Thoracic aorta (tissue), 2 donors: ENCODE measurements around the gene SECISBP2L. TPM values are rescaled to one million over a fixed set of nuclear protein-coding genes. Genes with fewer than 3 reads are reported as not detected.

Experiments
- ATAC-seq: fragments of 150-250 bp; one replicate; pipeline ENCODE4 v1.8.0; 2017; ENCODE audit warnings: low read depth; ENCODE audit not compliant: insufficient number of reproducible peaks, low FRiP score
- DNase-seq: peaks from one replicate; pipeline ENCODE4 v3.0.0-alpha.2; 2020; ENCODE audit warnings: low spot score
- H3K27ac ChIP-seq, 2 donors: fragments of 200-600 bp; sonication (generic); 1 replicate in 1 of 2; 2 replicates in 1 of 2; pipeline ENCODE4 v1.5.1; 2016; ENCODE audit warnings: mild to moderate bottlenecking in 2 of 2, moderate library complexity in 2 of 2
- H3K27me3 ChIP-seq: fragments of 200-600 bp; sonication (generic); replicated peaks from 2 replicates; pipeline ENCODE4 v1.6.0; 2016; ENCODE audit warnings: mild to moderate bottlenecking; ENCODE audit not compliant: insufficient read depth
- H3K36me3 ChIP-seq: fragments of 200-600 bp; sonication (generic); one replicate; pipeline ENCODE4 v1.5.1; 2016
- H3K4me1 ChIP-seq, 2 donors: fragments of 200-600 bp; sonication (generic); 1 replicate in 1 of 2; 2 replicates in 1 of 2; pipeline versions ENCODE4 v1.5.1 to v1.6.0; 2016; ENCODE audit warnings: low read depth in 2 of 2, mild to moderate bottlenecking in 1 of 2; ENCODE audit not compliant: control insufficient read depth in 1 of 2
- H3K4me3 ChIP-seq: fragments of 200-600 bp; sonication (generic); 2 replicates; pipeline ENCODE4 v1.5.1; 2016; ENCODE audit warnings: mild to moderate bottlenecking
- H3K9me3 ChIP-seq: fragments of 200-600 bp; sonication (generic); 2 replicates; pipeline ENCODE4 v1.5.1; 2016
- CTCF ChIP-seq: fragments of 200-600 bp; sonication (generic); IDR thresholded peaks from one replicate; pipeline ENCODE4 v1.5.1; 2019; ENCODE audit warnings: antibody characterized with exemption
- total RNA-seq, 2 donors: library from RNA; depleted of rRNA; stranded (reverse); fragments of >200 nt; gene quantifications; one replicate each; pipeline versions ENCODE4 v1.1.0 to v1.2.3, GENCODE V29; 2016

The SECISBP2L gene
- total RNA-seq, 2 donors from 2014 or later: 34.9 to 55.2 TPM

GRCh38 chr15:49055630-49056029, 9.4 kb upstream of the SECISBP2L start:
- DNase-seq (no peak), ATAC-seq (no peak)
- no peaks in the 10 kb centered on the region for H3K36me3 ChIP-seq
- no peak overlapping the region for H3K4me3 ChIP-seq
- H3K27me3 ChIP-seq: no peaks in the 10 kb centered on the region
- H3K27ac ChIP-seq: no peak overlapping the region
- H3K4me1 ChIP-seq: peaks cover 0 to under 1% of the 10 kb centered on the region in 2 donors
- TF ChIP-seq CTCF: no peak
- no peaks in the 10 kb centered on the region for H3K9me3 ChIP-seq

DNA sequence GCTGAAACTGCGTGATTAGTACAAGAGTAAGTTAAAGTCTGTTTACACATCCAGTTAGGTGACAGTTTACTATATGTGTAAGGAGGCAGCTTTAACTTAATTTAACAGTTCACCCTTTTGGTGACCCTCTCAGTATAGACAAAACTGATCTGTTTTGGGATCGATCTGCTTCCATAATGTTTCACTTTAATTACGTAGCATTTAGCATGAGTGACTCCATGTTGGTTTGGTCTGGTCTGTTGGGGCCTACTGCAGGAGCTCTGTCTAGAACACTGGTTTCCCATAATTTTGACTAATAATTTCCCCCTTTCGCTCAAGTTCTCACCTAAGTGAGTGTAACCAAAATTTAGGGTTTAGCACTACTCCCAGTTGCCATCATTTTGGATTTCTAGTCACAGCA, 6.4 kb upstream of the SECISBP2L start:
- H3K27me3 ChIP-seq: no peaks in the 10 kb centered on the region
- no peaks in the 10 kb centered on the region for H3K4me1 ChIP-seq
- TF ChIP-seq CTCF: no peak
- H3K4me3 ChIP-seq: no peak overlapping the region
- ATAC-seq (no peak), DNase-seq (no peak)
- H3K9me3 ChIP-seq: no peaks in the 10 kb centered on the region
- H3K27ac ChIP-seq: no peak overlapping the region
- no peaks in the 10 kb centered on the region for H3K36me3 ChIP-seq

DNA sequence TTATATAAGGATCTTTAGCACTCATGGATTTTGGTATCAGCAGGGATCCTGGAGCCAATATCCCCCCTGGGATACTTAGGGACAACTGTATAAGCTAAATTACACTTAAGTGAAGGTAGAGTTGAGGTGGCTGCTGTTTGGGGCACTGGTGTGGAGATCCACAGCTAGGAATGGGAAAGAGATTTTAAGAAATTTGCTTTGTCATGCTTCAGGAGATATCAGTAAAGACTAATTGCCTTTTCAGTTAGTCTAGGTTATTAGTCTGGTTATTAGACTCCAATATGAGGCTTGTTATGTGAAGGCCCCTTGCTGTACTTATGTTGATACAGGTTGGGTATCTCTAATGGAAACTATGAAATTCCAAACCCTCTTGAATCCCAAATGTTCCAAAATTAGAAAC, 1.2 kb upstream of the SECISBP2L start:
- Histone ChIP-seq H3K9me3 (no peaks in the 10 kb centered on the region), H3K36me3 (no peaks in the 10 kb centered on the region), H3K27ac (no peak overlapping the region), H3K4me3 (no peak overlapping the region), H3K27me3 (no peaks in the 10 kb centered on the region), H3K4me1 (peaks cover 14 to 16% of the 10 kb centered on the region in 2 donors)
- ATAC-seq: no peak
- DNase-seq: no peak
- TF ChIP-seq CTCF: no peak

DNA sequence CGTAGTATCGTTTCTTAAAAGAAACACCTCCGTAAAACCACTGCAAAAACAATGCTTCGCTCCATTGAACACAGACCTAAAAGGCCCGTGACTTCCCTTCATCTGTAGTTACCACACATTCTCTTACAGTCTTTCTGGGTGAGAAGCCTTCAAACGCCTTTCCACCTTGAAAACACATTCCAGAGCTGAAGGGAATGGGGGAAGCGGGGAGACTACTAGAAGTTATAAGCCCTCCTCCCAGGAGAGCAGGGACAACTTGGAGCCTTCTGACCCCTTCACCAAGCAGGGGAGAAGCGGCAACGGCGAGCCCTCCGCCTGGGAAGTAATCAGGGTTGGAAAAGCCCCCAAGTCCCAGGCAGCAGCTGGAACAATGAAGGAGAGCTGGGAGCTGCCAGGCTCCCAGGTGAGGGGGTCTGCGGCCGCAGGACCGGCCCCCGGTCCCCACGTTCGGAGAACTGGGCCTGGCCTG, 461 bp downstream of the SECISBP2L start:
- Histone ChIP-seq H3K9me3 (no peaks in the 10 kb centered on the region), H3K4me3 (peak overlapping the region; percentile 100), H3K4me1 (peaks cover 16 to 29% of the 10 kb centered on the region in 2 donors), H3K27ac (peak overlapping the region; percentile 66 to 90), H3K27me3 (no peaks in the 10 kb centered on the region), H3K36me3 (no peaks in the 10 kb centered on the region)
- peak; percentile 18 for ATAC-seq
- TF ChIP-seq CTCF: no peak
- DNase-seq: no peak

DNA sequence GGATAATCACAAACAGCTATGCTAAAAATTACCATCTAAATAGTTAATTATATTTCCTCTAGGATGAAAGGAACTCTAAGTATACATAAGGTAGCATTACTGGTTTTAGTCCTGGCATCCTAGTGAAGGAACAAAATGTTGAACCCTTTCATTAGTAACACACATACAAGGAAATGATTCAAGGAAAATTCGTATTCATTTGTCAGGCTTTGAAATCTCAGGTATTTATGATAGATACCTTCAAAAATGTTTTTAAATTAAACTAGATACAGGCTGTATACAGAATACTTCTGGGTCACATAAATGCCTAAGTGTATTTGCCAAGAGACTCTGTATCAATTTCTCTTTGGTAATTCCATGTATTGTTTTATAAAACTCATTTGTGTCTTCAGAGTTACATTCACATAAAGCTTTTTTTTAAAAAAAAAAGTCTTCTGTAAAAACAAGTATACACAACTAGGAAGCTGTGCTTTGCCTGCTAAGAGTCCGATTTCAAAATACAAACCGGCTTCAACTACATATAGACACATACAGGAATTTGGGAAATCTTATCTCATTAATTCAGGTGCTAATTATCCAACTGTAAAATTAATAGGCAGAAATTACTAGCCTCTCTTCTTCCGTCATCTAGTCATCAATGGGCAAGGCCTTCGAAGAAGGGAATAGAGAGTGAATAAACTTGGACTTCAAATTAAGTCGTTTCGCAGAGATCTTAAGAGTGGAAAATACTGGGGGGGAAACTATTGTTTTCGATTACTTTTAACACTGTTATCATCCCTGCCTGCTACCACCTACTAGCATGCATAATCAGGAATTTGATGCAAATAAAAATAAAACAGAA, 1.3 kb downstream of the SECISBP2L start:
- H3K27ac ChIP-seq: peak overlapping the region; percentile 66 to 90
- peaks cover 16 to 29% of the 10 kb centered on the region in 2 donors for H3K4me1 ChIP-seq
- H3K4me3 ChIP-seq: peak overlapping the region; percentile 100
- H3K27me3 ChIP-seq: no peaks in the 10 kb centered on the region
- no peak for DNase-seq
- H3K9me3 ChIP-seq: no peaks in the 10 kb centered on the region
- no peak for ATAC-seq
- no peak for TF ChIP-seq CTCF
- H3K36me3 ChIP-seq: no peaks in the 10 kb centered on the region
